Measurements from ENCODE around the gene TLCD3B.

- no peak for TF ChIP-seq POLR2AphosphoS5 (IDR thresholded peaks at IDR 0.05)
- TF ChIP-seq POLR2A (IDR thresholded peaks at IDR 0.05): no peak
Observed at GRCh38 chr16:29993191-29993902, 37.7 kb downstream of the TLCD3B start.

All from upper lobe of left lung (tissue), 4 donors.